NB4 (cell line): ENCODE data around the gene JAML.

ENCODE experiments used
- DNase-seq: peaks from one replicate; pipeline ENCODE4 v3.0.0; 2010; ENCODE audit warnings: low read depth
- H3K4me3 ChIP-seq: one replicate; pipeline ENCODE4 v1.5.1; 2011; ENCODE audit warnings: mild to moderate bottlenecking, low read depth, low read length, moderate library complexity
- CTCF ChIP-seq: IDR thresholded peaks from one replicate; pipeline ENCODE4 v1.5.1; 2012; ENCODE audit warnings: low read depth, low read length
- MAX ChIP-seq: IDR thresholded peaks from 2 replicates; pipeline ENCODE4 v1.6.1; 2011; ENCODE audit warnings: low read depth, low read length
- MYC ChIP-seq: IDR thresholded peaks from 2 replicates; pipeline ENCODE4 v1.6.1; 2011; ENCODE audit warnings: low read depth, low read length
- POLR2A ChIP-seq: IDR thresholded peaks from 2 replicates; pipeline ENCODE4 v1.6.1; 2011; ENCODE audit warnings: mild to moderate bottlenecking; ENCODE audit not compliant: insufficient read length; ENCODE audit errors: extremely low read depth

JAML gene

GRCh38 chr11:118175031-118175992 lies 49.5 kb downstream of the JAML start:
- no peak for DNase-seq
- no peak overlapping the region for H3K4me3 ChIP-seq
- TF ChIP-seq POLR2A (no peak), MYC (no peak), CTCF (no peak), MAX (no peak)

- TF ChIP-seq MAX (no peak), POLR2A (no peak), MYC (no peak), CTCF (no peak)
- no peak for DNase-seq
- no peak overlapping the region for H3K4me3 ChIP-seq
These were observed 50.7 kb downstream of the JAML start for GRCh38 chr11:118174006-118174567.

GRCh38 chr11:118172356-118172755 lies 52.5 kb downstream of the JAML start:
- H3K4me3 ChIP-seq = no peak overlapping the region
- no peak for DNase-seq
- TF ChIP-seq POLR2A = no peak
- no peak for TF ChIP-seq MYC
- no peak for TF ChIP-seq CTCF
- no peak for TF ChIP-seq MAX

GRCh38 chr11:118171269-118172062 lies 53.3 kb downstream of the JAML start:
- peak; percentile 77 for DNase-seq
- no peak overlapping the region for H3K4me3 ChIP-seq
- TF ChIP-seq POLR2A = no peak
- TF ChIP-seq CTCF = peak; percentile 81
- TF ChIP-seq MAX = peak; percentile 69; the same call in 1 of the 2 replicates
- TF ChIP-seq MYC = peak; percentile 43; the same call in 1 of the 2 replicates

- DNase-seq = no peak
- no peak overlapping the region for H3K4me3 ChIP-seq
- TF ChIP-seq POLR2A = no peak
- TF ChIP-seq MYC = no peak
- no peak for TF ChIP-seq MAX
- TF ChIP-seq CTCF = no peak
These were observed 53.9 kb downstream of the JAML start for GRCh38 chr11:118170882-118171268.
